SK-N-SH treated with all-trans-retinoic acid at 6 μM for 48 hours (cell line): ENCODE results near the gene RPS8.

ENCODE experiments used
- ATAC-seq: fragments of 200-7000 bp; cut with Tn5 transposase; 3 replicates; pipeline ENCODE4 v1.9.1; 2020; ENCODE audit warnings: mild to moderate bottlenecking, moderate library complexity
- ARNTL ChIP-seq: fragments of 450-650 bp; formaldehyde crosslinking; IDR thresholded peaks from 2 replicates; pipeline ENCODE4 v1.5.0; 2020; ENCODE audit warnings: low read depth, mild to moderate bottlenecking, moderate library complexity, borderline replicate concordance
- BACH2 ChIP-seq: fragments of 250-450 bp; sonication (Bioruptor Pico); IDR thresholded peaks from 2 replicates; pipeline ENCODE4 v1.9.0; 2021; ENCODE audit warnings: mild to moderate bottlenecking, borderline replicate concordance
- CREB5 ChIP-seq: fragments of 250-450 bp; sonication (Bioruptor Pico); IDR thresholded peaks from 2 replicates; pipeline ENCODE4 v1.5.1; 2020; ENCODE audit warnings: low read depth, mild to moderate bottlenecking, moderate library complexity
- CSDC2 ChIP-seq: fragments of 250-450 bp; sonication (Bioruptor Pico); IDR thresholded peaks from 2 replicates; pipeline ENCODE4 v1.5.0; 2020; ENCODE audit warnings: mild to moderate bottlenecking, moderate library complexity
- CSRNP3 ChIP-seq: fragments of 250-450 bp; sonication (Bioruptor Pico); IDR thresholded peaks from 2 replicates; pipeline ENCODE4 v1.5.1; 2021; ENCODE audit warnings: mild to moderate bottlenecking, moderate library complexity
- ESRRG ChIP-seq: fragments of 250-450 bp; sonication (Bioruptor Pico); IDR thresholded peaks from 2 replicates; pipeline ENCODE4 v1.6.1; 2021; ENCODE audit warnings: mild to moderate bottlenecking
- GLIS3 ChIP-seq: fragments of 250-450 bp; sonication (Bioruptor Pico); IDR thresholded peaks from 2 replicates; pipeline ENCODE4 v1.5.0; 2020; ENCODE audit warnings: mild to moderate bottlenecking, moderate library complexity
- ISL1 ChIP-seq: fragments of 250-450 bp; sonication (Bioruptor Pico); IDR thresholded peaks from 2 replicates; pipeline ENCODE4 v2.1.2; 2022; ENCODE audit warnings: mild to moderate bottlenecking, moderate library complexity
- OSR1 ChIP-seq: fragments of 250-450 bp; sonication (Bioruptor Pico); IDR thresholded peaks from 2 replicates; pipeline ENCODE4 v1.8.0; 2022; ENCODE audit warnings: moderate library complexity, mild to moderate bottlenecking, inconsistent platforms
- PATZ1 ChIP-seq: fragments of 250-450 bp; sonication (Bioruptor Pico); IDR thresholded peaks from 2 replicates; pipeline ENCODE4 v1.8.0; 2020; ENCODE audit warnings: mild to moderate bottlenecking, moderate library complexity, borderline replicate concordance
- POU6F1 ChIP-seq: fragments of 250-450 bp; sonication (Bioruptor Pico); IDR thresholded peaks from 2 replicates; pipeline ENCODE4 v1.8.0; 2021; ENCODE audit warnings: low read depth, mild to moderate bottlenecking, moderate library complexity, borderline replicate concordance
- RARB ChIP-seq: fragments of 250-450 bp; sonication (Bioruptor Pico); IDR thresholded peaks from 2 replicates; pipeline ENCODE4 v1.8.0; 2021; ENCODE audit warnings: mild to moderate bottlenecking, moderate library complexity
- SNAI2 ChIP-seq: fragments of 250-450 bp; sonication (Bioruptor Pico); IDR thresholded peaks from 2 replicates; pipeline ENCODE4 v1.5.0; 2020; ENCODE audit warnings: mild to moderate bottlenecking, moderate library complexity
- TCF4 ChIP-seq: fragments of 250-450 bp; sonication (Bioruptor Pico); IDR thresholded peaks from 2 replicates; pipeline ENCODE4 v1.8.0; 2021; ENCODE audit warnings: mild to moderate bottlenecking, moderate library complexity, borderline replicate concordance
- TOX ChIP-seq: fragments of 250-450 bp; sonication (Bioruptor Pico); IDR thresholded peaks from 2 replicates; pipeline ENCODE4 v1.8.0; 2021; ENCODE audit warnings: mild to moderate bottlenecking, moderate library complexity, borderline replicate concordance
- TSHZ2 ChIP-seq: fragments of 250-450 bp; sonication (Bioruptor Pico); IDR thresholded peaks from 2 replicates; pipeline ENCODE4 v1.5.0; 2020; ENCODE audit warnings: mild to moderate bottlenecking, moderate library complexity
- ZC3H10 ChIP-seq: fragments of 250-450 bp; sonication (Bioruptor Pico); IDR thresholded peaks from 2 replicates; pipeline ENCODE4 v1.5.1; 2021; ENCODE audit warnings: mild to moderate bottlenecking, moderate library complexity
- ZFP3 ChIP-seq: fragments of 250-450 bp; sonication (Bioruptor Pico); IDR thresholded peaks from 2 replicates; pipeline ENCODE4 v1.5.0; 2020; ENCODE audit warnings: mild to moderate bottlenecking, moderate library complexity
- ZFP30 ChIP-seq: fragments of 450-650 bp; formaldehyde crosslinking; IDR thresholded peaks from 2 replicates; pipeline ENCODE4 v1.5.0; 2022; ENCODE audit warnings: mild to moderate bottlenecking, moderate library complexity
- ZNF565 ChIP-seq: fragments of 450-650 bp; formaldehyde crosslinking; conservative IDR thresholded peaks from 2 replicates; pipeline ENCODE4 v1.5.0; 2020; ENCODE audit warnings: low read depth, mild to moderate bottlenecking, moderate library complexity
- ZNF70 ChIP-seq: fragments of 450-650 bp; formaldehyde crosslinking; IDR thresholded peaks from 2 replicates; pipeline ENCODE4 v1.5.0; 2020; ENCODE audit warnings: mild to moderate bottlenecking, moderate library complexity
- ZNF8 ChIP-seq: fragments of 450-650 bp; formaldehyde crosslinking; IDR thresholded peaks from 2 replicates; pipeline ENCODE4 v1.5.0; 2020; ENCODE audit warnings: mild to moderate bottlenecking, moderate library complexity

RPS8 gene

GRCh38 chr1:44807364-44808062 lies 32.2 kb downstream of the RPS8 start:
- peak; percentile 67 for ATAC-seq
- TF ChIP-seq CSDC2 (CRISPR knock-in tag) (peak; percentile 97), CREB5 (peak; percentile 58), BACH2 (no peak), TSHZ2 (CRISPR knock-in tag) (no peak), ESRRG (CRISPR knock-in tag) (0 out of 2 replicates have a peak, but pooled peaks have one; percentile 10), POU6F1 (no peak; the same call in 1 of the 2 replicates), ZC3H10 (CRISPR knock-in tag) (0 out of 2 replicates have a peak, but pooled peaks have one; percentile 37), SNAI2 (CRISPR knock-in tag) (0 out of 2 replicates have a peak, but pooled peaks have one; percentile 64), ZNF8 (no peak), ZNF565 (CRISPR knock-in tag) (0 out of 2 replicates have a peak, but pooled peaks have one; percentile 9), ZNF70 (CRISPR knock-in tag) (no peak)

GRCh38 chr1:44808063-44808937 lies 33.0 kb downstream of the RPS8 start, which contains the start of gene BTBD19:
BTBD19 (plus strand) TSS chr1:44808523; CDS start chr1:44808821, 298 bp downstream.
- TF ChIP-seq OSR1 (no peak), TCF4 (CRISPR knock-in tag) (no peak), ZFP30 (CRISPR knock-in tag) (no peak), SNAI2 (CRISPR knock-in tag) (no peak), ISL1 (CRISPR knock-in tag) (no peak), GLIS3 (peak; percentile 56)
- ATAC-seq = peak; percentile 51

GRCh38 chr1:44808938-44809917 lies 33.9 kb downstream of the RPS8 start:
- no peak for ATAC-seq
- TF ChIP-seq RARB (CRISPR knock-in tag) (no peak), CREB5 (no peak), GLIS3 (no peak), ZNF565 (CRISPR knock-in tag) (no peak), CSRNP3 (CRISPR knock-in tag) (no peak), ZNF8 (no peak), ARNTL (CRISPR knock-in tag) (no peak), ISL1 (CRISPR knock-in tag) (no peak), ZC3H10 (CRISPR knock-in tag) (no peak), ZFP3 (CRISPR knock-in tag) (no peak), PATZ1 (CRISPR knock-in tag) (no peak), BACH2 (no peak), ESRRG (CRISPR knock-in tag) (no peak), TOX (CRISPR knock-in tag) (no peak), CSDC2 (CRISPR knock-in tag) (no peak)
